Spleen (tissue), 11 donors: Measurements from ENCODE around the gene PHF24. TPM values are rescaled to one million over a fixed set of nuclear protein-coding genes. Genes with fewer than 3 reads are reported as not detected.

Source experiments
- DNase-seq: peaks from one replicate; pipeline ENCODE4 v3.0.0-alpha.2; 2020
- H3K27ac ChIP-seq, 8 donors: fragments of 200-600 bp; sonication (generic) in 7 of 8; 1 replicate in 4 of 8; 2 replicates in 4 of 8; pipeline versions ENCODE4 v1.5.0 to v1.8.0; 2016 to 2021; ENCODE audit warnings: inconsistent platforms in 4 of 8, mild to moderate bottlenecking in 4 of 8, moderate library complexity in 1 of 8
- H3K27me3 ChIP-seq, 7 donors: fragments of 200-600 bp; sonication (generic) in 6 of 7; replicated peaks in 1 of 7; 1 replicate in 4 of 7; 2 replicates in 3 of 7; pipeline versions ENCODE4 v1.5.0 to v1.8.0; 2016 to 2021; ENCODE audit warnings: inconsistent platforms in 3 of 7, mild to moderate bottlenecking in 1 of 7
- H3K36me3 ChIP-seq, 6 donors: fragments of 200-600 bp; sonication (generic) in 5 of 6; 1 replicate in 4 of 6; 2 replicates in 2 of 6; pipeline versions ENCODE4 v1.5.0 to v1.8.0; 2016 to 2021; ENCODE audit warnings: inconsistent platforms in 2 of 6
- H3K4me1 ChIP-seq, 6 donors: fragments of 200-600 bp; sonication (generic) in 5 of 6; 1 replicate in 3 of 6; 2 replicates in 3 of 6; pipeline versions ENCODE4 v1.5.0 to v1.8.0; 2016 to 2021; ENCODE audit warnings: inconsistent platforms in 3 of 6
- H3K4me3 ChIP-seq, 8 donors: fragments of 200-600 bp; sonication (generic) in 7 of 8; 1 replicate in 4 of 8; 2 replicates in 4 of 8; pipeline versions ENCODE4 v1.5.0 to v1.8.0; 2016 to 2021; ENCODE audit warnings: inconsistent platforms in 4 of 8, mild to moderate bottlenecking in 4 of 8, moderate library complexity in 2 of 8
- H3K9me3 ChIP-seq, 8 donors: fragments of 200-600 bp; sonication (generic) in 7 of 8; 1 replicate in 4 of 8; 2 replicates in 4 of 8; pipeline versions ENCODE4 v1.5.0 to v1.8.0; 2016 to 2021; ENCODE audit warnings: inconsistent platforms in 4 of 8
- POLR2A ChIP-seq, 3 donors: fragments of 450-650 bp; IDR thresholded peaks; one replicate each; pipeline ENCODE4 v1.5.1; 2017; ENCODE audit warnings: antibody characterized with exemption in 3 of 3, mild to moderate bottlenecking in 1 of 3
- POLR2AphosphoS5 ChIP-seq, 3 donors: sonication (generic); formaldehyde crosslinking; IDR thresholded peaks; one replicate each; pipeline ENCODE4 v1.5.1; 2017; ENCODE audit warnings: antibody characterized with exemption in 3 of 3
- WGBS, 5 donors: extraction: QIAGEN DNeasy Blood & Tissue Kit in 3 of 5; methylation state at CpG; one replicate each; pipeline versions ENCODE4 v1.1.5 to v1.1.7; 2013 to 2018; 5-methylcytosine and 5-hydroxymethylcytosine counted together
- intact Hi-C: fragments of 100-400 bp; cut with DNase I; formaldehyde crosslinking; loops from one replicate; pipeline ENCODE4 v1.15.0; 2023; ENCODE audit warnings: low total_unique reads
- polyA plus RNA-seq, 3 donors: library from polyadenylated mRNA; stranded (reverse); fragments of 200-250 nt; gene quantifications; one replicate each; pipeline ENCODE4 v1.2.1, GENCODE V29; 2013
- total RNA-seq, 7 donors: library from RNA; depleted of rRNA in 3 of 7; stranded (reverse); fragments of >200 nt in 3 of 7; fragmentation: NEBNext Ultra II Directional in 4 of 7; extraction: Animal tissue kit (Norgen Biotek cat#: 25700) in 4 of 7; gene quantifications; one replicate each; pipeline versions ENCODE4 v1.1.0 to v1.2.1, GENCODE V29; 2016 to 2021
- TF ChIP-seq, protein P1 (sequence below), 11 experiments: fragments of 200-600 bp in 7 of 11; fragments of 450-650 bp in 4 of 11; sonication (generic) in 4 of 11; IDR thresholded peaks in 8 of 11; conservative IDR thresholded peaks in 3 of 11; 1 replicate in 7 of 11; 2 replicates in 4 of 11; pipeline versions ENCODE4 v1.4.0 to v1.8.0; 2016 to 2021; ENCODE audit warnings: antibody characterized with exemption in 11 of 11, inconsistent platforms in 4 of 11, mild to moderate bottlenecking in 1 of 11
- donor health status: healthy with polysubstance abuse.
- donor health status: DM: no; HTN: no; CAD: no; lungs with moderate emphysema.
- donor health status: DM: no; HTN: no; CAD: no.
- donor health status: Bipolar disorder and iron deficiency.
- donor health status: healthy.
- donor health status: DM: no; HTN: no; CAD: no.
- donor health status: DM: yes; HTN: yes; CAD: no.

PHF24 gene
- total and polyA plus RNA-seq, 10 donors: 0.17 to 2.4 (median 0.37) TPM

- TF ChIP-seq POLR2A (IDR thresholded peaks at IDR 0.05) (no peak), POLR2AphosphoS5 (IDR thresholded peaks at IDR 0.05) (no peak)
- TF ChIP-seq, protein P1, sequence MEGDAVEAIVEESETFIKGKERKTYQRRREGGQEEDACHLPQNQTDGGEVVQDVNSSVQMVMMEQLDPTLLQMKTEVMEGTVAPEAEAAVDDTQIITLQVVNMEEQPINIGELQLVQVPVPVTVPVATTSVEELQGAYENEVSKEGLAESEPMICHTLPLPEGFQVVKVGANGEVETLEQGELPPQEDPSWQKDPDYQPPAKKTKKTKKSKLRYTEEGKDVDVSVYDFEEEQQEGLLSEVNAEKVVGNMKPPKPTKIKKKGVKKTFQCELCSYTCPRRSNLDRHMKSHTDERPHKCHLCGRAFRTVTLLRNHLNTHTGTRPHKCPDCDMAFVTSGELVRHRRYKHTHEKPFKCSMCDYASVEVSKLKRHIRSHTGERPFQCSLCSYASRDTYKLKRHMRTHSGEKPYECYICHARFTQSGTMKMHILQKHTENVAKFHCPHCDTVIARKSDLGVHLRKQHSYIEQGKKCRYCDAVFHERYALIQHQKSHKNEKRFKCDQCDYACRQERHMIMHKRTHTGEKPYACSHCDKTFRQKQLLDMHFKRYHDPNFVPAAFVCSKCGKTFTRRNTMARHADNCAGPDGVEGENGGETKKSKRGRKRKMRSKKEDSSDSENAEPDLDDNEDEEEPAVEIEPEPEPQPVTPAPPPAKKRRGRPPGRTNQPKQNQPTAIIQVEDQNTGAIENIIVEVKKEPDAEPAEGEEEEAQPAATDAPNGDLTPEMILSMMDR (IDR thresholded peaks at IDR 0.05 in 8 of 11, conservative IDR thresholded peaks at IDR 0.05 in 3 of 11): no peak
- H3K27me3 ChIP-seq: peaks cover 0 to 98% (median 23%) of the 10 kb centered on the region in 7 donors
- peaks cover 0 to 12% (median 4%) of the 10 kb centered on the region in 6 donors for H3K4me1 ChIP-seq
- intact Hi-C loops: no loop called here
- no peaks in the 10 kb centered on the region for H3K36me3 ChIP-seq
- whole genome bisulfite sequencing, 5 donors: 90 to 94% (median 90%) methylated on average over 3 of the region's 3 CpGs
- DNase-seq: no peak
- H3K27ac ChIP-seq: no peak overlapping the region
- H3K9me3 ChIP-seq: no peaks in the 10 kb centered on the region
- no peak overlapping the region for H3K4me3 ChIP-seq
These were observed 4.5 kb downstream of the PHF24 start for GRCh38 chr9:34962546-34962945.

GRCh38 chr9:34963552-34963951, 5.5 kb downstream of the PHF24 start:
- peaks cover 0 to 89% (median 20%) of the 10 kb centered on the region in 7 donors for H3K27me3 ChIP-seq
- H3K9me3 ChIP-seq: no peaks in the 10 kb centered on the region
- intact Hi-C loops: no loop called here
- peaks cover 0 to 6% (median 0%) of the 10 kb centered on the region in 6 donors for H3K4me1 ChIP-seq
- WGBS, 5 donors: 58 to 78% (median 67%) methylated on average over 2 of the region's 2 CpGs
- no peak for DNase-seq
- H3K4me3 ChIP-seq: no peak overlapping the region
- H3K27ac ChIP-seq: no peak overlapping the region
- H3K36me3 ChIP-seq: no peaks in the 10 kb centered on the region
- TF ChIP-seq POLR2AphosphoS5 (IDR thresholded peaks at IDR 0.05) (no peak), POLR2A (IDR thresholded peaks at IDR 0.05) (no peak)
- TF ChIP-seq, protein P1 (IDR thresholded peaks at IDR 0.05 in 8 of 11, conservative IDR thresholded peaks at IDR 0.05 in 3 of 11): no peak

DNA sequence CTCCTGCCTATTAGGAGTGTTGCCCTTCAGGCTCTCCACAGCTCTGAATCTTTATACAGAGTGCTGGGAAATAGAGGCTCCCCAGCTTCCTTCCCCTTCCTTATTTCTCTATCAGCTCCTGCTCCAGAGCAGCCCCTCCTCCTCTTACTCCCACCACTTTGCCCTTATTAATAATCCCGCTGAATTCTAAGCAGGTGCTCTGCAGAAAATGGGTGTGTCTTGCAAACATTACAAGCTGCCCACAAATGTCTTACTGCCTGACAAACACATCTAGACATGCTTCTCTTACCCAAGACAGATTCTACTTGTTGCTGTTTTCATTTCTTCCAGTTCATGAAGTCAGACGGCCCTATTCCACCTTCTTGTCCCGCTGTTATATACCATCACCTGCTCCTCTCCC, 6.4 kb downstream of the PHF24 start:
- DNase-seq: no peak
- intact Hi-C loops: no loop called here
- H3K36me3 ChIP-seq: no peaks in the 10 kb centered on the region
- H3K4me1 ChIP-seq: no peaks in the 10 kb centered on the region
- peaks cover 0 to 85% (median 11%) of the 10 kb centered on the region in 7 donors for H3K27me3 ChIP-seq
- WGBS, 5 donors: 73 to 80% (median 73%) methylated on average over 3 of the region's 3 CpGs
- TF ChIP-seq, protein P1 (IDR thresholded peaks at IDR 0.05 in 8 of 11, conservative IDR thresholded peaks at IDR 0.05 in 3 of 11): no peak
- TF ChIP-seq POLR2A (IDR thresholded peaks at IDR 0.05): no peak
- TF ChIP-seq POLR2AphosphoS5 (IDR thresholded peaks at IDR 0.05): no peak
- H3K9me3 ChIP-seq: no peaks in the 10 kb centered on the region
- no peak overlapping the region for H3K27ac ChIP-seq
- H3K4me3 ChIP-seq: no peak overlapping the region

- intact Hi-C loops: no loop called here
- Histone ChIP-seq H3K4me1 (no peaks in the 10 kb centered on the region), H3K9me3 (no peaks in the 10 kb centered on the region), H3K27ac (no peak overlapping the region), H3K4me3 (no peak overlapping the region), H3K27me3 (peaks cover 0 to 22% (median 4%) of the 10 kb centered on the region in 7 donors), H3K36me3 (no peaks in the 10 kb centered on the region)
- TF ChIP-seq, protein P1 (IDR thresholded peaks at IDR 0.05 in 8 of 11, conservative IDR thresholded peaks at IDR 0.05 in 3 of 11): no peak
- TF ChIP-seq POLR2AphosphoS5 (IDR thresholded peaks at IDR 0.05) (no peak), POLR2A (IDR thresholded peaks at IDR 0.05) (no peak)
- no peak for DNase-seq
- WGBS, 5 donors: 90 to 96% (median 90%) methylated on average over 15 to 21 of the region's 21 CpGs
These were observed 13.2 kb downstream of the PHF24 start for GRCh38 chr9:34971146-34971811.
